GM12865 (cell line): ENCODE measurements around the gene ZNF689.
"Not testable (repeated sequence)": the region's sequence is repeated elsewhere in the genome, so short reads cannot be mapped to it uniquely, and the experiment has no call there.

Experiments used
- DNase-seq: peaks from one replicate; pipeline ENCODE4 v3.0.0; 2010; ENCODE audit warnings: low read depth
- H3K4me3 ChIP-seq: 2 replicates; pipeline ENCODE4 v1.5.1; 2011; ENCODE audit warnings: mild to moderate bottlenecking, low read depth, low read length, control low read depth
- CTCF ChIP-seq: IDR thresholded peaks from 2 replicates; pipeline ENCODE4 v1.5.1; 2011; ENCODE audit warnings: low read length, control low read depth, low read depth, inconsistent platforms; ENCODE audit not compliant: insufficient read depth; ENCODE audit errors: missing control alignments

Gene ZNF689

GRCh38 chr16:30600215-30600614 is 10.0 kb downstream of the ZNF689 start:
- no peak for TF ChIP-seq CTCF
- H3K4me3 ChIP-seq = no peak overlapping the region
- DNase-seq = no peak

GRCh38 chr16:30592871-30593270 is 17.3 kb downstream of the ZNF689 start:
- TF ChIP-seq CTCF = no peak
- no peak for DNase-seq
- H3K4me3 ChIP-seq = no peak overlapping the region

GRCh38 chr16:30590869-30591268 is 19.3 kb downstream of the ZNF689 start:
- H3K4me3 ChIP-seq, DNase-seq: not testable (repeated sequence)

GRCh38 chr16:30589582-30589981 is 20.6 kb downstream of the ZNF689 start:
- DNase-seq, H3K4me3 ChIP-seq: not testable (repeated sequence)

GRCh38 chr16:30588651-30589050 is 21.5 kb downstream of the ZNF689 start:
- DNase-seq = no peak
- no peak for TF ChIP-seq CTCF
- no peak overlapping the region for H3K4me3 ChIP-seq

- peak; percentile 98 for DNase-seq
- H3K4me3 ChIP-seq = peak within 1 kb of the TSS; percentile 60
- no peak for TF ChIP-seq CTCF
Observed at GRCh38 chr16:30585400-30586191, 24.6 kb downstream of the ZNF689 start, which contains the start of gene ZNF785. Gene ZNF785 (minus strand): TSS chr16:30585697. CDS start chr16:30585611, 86 bp downstream.

GRCh38 chr16:30585022-30585399 is 25.2 kb downstream of the ZNF689 start:
- H3K4me3 ChIP-seq = peak overlapping the region; percentile 60

More at GRCh38 chr16:30585022-30585399, 25.2 kb downstream of the ZNF689 start:
- DNase-seq = peak; percentile 55
- no peak for TF ChIP-seq CTCF
